Activated effector memory CD4-positive, alpha-beta T cell treated with anti-CD3 and anti-CD28 coated beads, Interleukin-2, amount 50 U/mL, for 16 hours (primary cell): ENCODE measurements around the gene PDIA2.
"Not testable (repeated sequence)": the region's sequence is repeated elsewhere in the genome, so short reads cannot be mapped to it uniquely, and the experiment has no call there.

ENCODE experiments used
- DNase-seq: peaks from one replicate; pipeline ENCODE4 v3.0.0-alpha.2; 2020

PDIA2 gene

DNA sequence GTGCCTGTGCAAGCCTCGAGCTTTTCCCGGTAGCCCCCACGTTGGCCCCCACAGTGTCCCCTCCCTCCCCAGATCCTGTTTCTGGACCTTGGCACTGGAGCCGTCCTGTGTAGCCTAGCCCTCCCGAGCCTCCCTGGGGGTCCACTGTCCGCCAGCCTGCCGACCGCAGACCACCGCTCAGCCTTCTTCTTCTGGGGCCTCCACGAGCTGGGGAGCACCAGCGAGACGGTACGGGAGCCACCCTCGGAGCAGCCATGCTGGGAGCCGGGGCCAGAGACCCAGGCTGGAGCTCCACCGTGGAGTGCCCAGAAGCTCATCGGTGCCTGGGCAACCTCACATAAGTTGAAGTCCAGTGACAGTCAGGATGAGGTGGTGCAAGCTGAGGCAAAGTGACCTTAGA is 19.0 kb upstream of the PDIA2 start:
- no peak for DNase-seq

DNA sequence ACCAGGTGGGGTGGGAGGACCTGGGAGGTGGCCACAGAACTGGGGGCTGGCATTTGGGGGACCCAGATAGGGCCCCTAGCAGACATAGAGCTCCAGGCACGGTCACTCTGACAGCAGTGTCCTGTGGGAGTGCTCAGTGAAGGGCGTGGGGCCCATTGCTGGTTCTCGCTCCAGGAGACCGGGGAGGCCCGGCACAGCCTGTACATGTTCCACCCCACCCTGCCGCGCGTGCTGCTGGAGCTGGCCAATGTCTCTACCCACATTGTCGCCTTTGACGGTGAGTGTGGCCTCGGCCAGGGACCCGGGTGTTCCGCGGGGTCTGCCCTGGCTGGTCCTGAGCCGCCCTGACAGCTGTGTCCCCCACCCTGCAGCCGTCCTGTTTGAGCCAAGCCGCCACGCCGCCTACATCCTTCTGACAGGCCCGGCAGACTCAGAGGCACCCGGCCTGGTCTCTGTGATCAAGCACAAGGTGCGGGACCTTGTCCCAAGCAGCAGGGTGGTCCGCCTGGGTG is 18.5 kb upstream of the PDIA2 start:
- DNase-seq: no peak

DNA sequence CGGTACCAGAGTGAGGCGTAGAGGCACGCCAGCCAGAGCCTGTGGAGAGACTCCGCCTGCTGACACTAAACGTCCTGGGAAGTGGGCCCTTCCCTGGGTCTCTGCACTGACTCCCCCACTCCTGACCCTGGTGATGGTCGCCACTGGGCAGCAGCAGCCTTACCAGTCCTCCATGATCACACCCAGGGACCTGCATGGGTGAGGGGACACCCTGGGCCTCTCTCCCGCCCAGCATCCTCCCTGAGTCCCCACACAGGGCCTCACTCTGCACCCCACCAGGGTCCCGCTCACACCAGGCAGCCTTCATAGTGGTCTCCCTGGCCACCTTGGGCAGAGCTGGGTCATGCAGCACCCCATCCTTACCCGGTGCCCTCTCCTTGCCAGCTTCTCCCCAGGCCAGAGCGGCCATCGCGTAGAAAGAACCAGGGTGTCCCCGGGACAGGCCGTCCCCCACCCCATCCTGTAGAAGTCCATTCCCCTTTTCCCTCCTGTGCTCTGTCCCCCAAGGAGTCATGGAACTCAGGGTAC is 17.9 kb upstream of the PDIA2 start:
- DNase-seq: no peak

DNA sequence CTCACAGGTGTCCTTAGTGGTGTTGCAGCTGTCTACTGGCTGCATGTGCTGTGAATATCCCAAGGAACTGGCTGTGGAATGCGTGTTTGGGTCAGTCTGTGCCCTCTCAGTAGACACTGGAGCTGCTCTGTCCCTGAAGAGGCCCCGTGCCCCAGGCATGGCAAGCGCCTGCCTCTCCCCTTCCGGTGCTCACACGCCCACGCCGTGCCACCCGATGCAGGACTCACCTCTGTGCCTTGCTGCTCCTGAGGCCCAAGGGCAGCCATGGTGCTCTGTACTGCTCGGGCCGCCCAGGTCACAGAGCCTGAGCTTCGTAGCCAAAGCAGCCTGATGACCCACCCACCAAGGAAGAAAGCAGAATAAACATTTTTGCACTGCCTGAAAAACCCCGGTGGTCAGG is 17.3 kb upstream of the PDIA2 start:
- DNase-seq: peak; percentile 69

DNA sequence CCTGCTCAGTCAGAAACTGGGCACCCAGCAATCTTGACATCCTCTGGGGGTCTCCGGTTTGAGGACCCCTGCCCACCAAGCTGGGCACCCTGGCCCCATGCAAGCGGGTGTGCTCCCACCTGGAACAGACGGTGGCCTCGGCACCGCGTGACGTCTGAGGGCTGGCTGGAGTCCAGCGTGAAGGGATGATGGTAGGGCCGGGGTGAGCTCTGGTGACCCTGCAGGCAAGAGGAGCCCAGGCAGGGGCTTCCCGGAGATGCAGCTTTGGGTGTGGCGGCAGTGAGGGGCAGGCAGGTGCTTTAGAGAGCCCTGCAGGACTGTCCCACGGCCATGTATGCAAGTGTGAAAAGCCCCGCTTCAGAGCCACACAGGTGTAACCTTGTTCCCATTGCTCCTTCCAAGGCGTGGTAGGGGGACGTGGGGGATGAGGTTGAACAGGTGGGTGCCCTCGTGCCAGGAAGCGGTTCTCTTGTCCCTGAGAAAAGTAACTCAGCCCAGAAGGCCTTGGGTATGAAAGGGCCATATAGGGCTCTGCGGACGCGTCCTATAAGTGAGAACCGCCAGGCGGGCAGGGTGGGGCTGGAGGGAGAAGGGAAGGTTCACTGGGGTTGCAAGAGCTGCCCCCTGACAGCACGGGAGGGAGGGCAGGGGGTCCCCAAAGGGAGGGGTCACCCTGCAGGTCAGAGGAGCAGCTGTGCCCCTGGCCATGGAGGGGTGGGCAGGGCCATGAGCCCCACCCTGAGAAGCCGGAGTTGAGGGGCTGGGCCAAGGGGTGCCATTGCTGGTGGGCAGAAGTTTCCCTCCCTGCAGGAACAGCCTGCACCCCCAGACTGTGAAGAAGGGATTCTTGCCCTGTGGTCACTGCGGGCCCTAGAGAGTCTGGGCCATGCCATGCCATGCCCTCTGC is 16.5 kb upstream of the PDIA2 start:
- DNase-seq: no peak

DNA sequence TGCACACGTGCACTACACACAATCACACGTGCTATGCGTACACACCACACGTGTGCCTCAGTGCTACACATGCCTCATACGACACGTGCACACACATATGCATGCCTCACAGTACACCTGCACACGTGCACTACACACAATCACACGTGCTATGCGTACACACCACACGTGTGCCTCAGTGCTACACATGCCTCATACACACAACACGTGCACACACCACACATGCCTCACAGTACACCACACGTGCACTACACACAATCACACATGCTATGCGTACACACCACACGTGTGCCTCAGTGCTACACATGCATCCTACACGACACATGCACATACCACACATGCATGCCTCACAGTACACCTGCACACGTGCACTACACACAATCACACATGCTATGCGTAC is 15.4 kb upstream of the PDIA2 start:
- DNase-seq: not testable (repeated sequence)

DNA sequence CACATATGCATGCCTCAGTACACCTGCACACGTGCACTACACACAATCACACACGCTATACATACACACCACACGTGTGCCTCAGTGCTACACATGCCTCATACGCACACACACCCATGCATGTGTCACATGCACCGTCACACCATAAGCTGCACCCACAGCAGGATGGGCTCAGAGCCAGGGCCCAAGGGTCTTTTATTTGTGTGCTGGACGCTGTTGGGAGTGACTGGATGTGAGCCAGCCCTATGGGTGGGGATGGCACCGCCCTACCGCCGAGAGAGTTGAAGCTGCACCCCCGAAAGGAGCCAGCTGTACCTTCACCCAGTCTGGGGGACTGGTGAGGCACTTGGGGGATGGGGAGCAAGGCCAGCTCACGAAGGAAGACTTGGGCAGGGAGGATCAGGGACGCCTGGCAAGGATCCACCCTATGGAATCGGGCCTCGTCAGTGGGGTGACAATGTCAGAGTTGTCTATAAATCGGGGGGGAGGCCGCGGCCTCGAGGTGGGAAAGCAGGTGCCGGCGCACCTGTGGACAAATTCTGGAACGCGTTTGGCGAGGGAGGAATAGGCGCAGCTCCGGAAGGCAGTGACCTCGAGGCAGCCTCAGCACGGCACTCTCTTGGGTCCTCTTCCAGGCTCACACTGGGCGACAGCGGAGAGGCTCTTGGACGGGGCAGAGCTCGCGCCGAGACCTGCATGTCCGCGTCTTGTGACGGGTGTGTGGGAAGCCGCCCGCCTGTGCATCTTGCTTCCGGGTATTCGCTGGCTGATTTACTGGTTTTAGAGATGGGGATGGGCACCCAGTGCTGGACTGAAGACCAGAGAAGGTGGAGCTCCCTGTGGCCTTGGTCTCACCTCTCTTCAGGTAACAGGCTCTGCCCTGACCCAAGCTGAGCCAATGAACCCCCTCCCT is 14.6 kb upstream of the PDIA2 start:
- no peak for DNase-seq

DNA sequence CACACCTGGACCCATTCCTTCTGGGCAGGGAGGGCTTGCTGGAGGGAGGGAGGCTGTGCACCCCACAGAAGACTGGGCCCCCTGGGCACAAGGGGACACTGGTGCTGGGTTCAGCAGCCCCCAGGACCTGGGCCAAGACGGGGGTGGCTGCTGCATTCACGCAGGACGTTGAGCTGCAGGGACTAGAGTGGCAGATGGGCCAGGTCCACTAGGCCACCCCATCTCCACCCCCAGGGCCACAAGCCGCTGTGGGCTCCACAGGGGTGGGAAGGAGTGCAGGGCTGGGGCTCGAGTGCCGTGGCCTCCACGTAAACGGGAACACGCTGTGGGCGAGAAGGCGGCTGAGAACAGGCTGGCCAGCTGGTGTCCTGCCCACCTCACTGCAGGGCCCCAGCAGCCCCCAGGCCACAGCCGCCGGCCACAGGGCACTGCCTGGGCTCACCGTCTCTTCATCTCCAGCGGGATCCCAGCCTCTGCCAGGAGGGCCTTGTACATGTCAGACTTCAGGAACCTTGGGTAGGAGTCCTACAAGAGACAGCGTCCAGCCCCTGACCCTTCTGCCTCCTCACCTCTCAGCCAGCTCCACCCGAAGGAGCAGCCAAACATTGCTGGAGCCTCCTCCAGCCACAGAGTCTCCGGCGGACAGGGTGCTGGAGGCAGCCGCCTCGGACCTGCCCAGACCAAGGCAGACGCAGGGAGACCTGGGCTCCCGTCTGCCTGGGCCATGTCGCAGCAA is 13.7 kb upstream of the PDIA2 start:
- no peak for DNase-seq

DNA sequence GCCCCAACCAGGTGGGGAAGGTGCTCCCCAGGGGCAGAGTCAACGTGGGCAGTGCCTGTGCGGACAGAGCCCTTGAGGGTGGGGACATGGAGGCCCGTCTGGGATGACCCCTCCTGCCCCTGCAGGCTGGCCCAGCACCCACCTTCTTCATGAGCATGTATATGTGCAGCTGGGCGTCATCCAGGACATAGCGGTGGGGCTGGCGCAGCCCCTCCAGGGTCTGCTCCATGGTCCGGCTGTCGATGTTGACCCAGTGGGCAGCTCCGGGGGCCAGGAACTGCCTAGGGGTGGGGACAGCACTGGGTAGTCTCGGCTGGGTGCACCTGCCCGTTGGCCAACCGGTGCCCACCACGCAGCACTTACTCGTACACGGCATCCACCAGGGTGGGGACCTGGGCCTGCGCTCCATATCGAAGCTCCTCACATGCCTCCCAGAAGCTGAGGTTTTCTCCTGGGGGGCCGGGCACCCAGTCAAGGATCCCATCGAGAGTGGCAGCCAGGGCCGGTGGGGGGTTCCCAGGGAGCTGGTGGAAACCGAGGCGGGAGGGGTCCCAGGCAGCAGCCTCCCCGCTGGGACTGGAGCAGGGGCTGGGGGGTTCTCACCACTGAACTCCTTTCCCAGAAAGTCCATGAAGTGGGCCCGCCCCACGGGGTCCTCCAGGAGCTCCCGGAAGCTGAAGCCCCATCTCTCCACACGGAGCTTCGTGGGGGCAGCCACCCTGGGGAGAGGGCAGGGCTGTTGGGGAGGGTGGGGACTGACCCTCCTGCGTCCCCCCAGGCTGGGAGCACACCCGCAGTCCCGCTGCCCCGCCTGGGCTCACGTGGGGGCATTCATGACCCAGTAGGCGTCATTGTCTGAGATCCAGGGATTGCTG is 12.3 kb upstream of the PDIA2 start:
- no peak for DNase-seq

DNA sequence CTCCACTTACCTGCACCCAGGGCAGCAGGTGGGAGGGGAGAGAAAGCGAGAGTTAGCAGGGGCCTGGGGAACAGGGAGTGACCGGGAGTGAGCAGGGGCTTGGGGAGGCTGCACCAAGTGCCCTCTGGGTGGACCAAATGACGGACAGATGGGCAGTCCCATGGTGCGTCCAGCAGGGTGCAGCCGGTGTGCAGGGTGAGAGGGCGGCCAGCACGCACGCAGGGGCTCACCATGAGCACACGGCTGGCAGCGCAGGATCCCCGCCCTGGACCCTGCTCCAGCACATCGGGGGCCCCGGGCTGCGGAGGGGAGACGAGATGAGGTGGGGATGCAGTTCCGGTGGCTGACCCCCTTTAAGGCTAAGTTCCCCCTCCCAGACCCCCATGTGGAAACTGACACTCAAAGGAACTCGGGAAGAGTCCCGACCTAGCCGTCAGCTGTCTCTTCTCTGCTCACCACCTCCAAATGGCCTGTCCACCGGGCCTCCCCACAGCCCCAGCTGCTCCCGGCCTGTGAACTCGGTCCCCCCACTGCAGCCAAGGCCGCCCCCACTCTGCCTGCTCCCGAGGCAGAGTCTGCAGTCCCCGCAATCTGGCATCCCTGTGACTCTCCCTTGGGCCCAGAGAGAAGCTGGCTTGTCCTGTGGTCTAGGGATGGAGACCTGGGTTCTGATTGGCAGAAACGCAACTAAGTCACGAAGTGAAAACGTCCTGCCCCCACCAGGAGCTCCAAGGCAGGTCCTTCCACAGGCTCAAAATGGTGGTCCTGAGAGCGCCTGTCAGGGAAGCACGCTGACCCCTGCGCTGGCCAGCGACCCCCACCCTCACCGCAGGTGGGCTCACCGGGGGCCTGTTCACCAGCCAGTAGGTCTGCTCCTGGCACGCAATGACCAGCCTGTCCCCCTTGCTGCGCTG is 10.1 kb upstream of the PDIA2 start:
- no peak for DNase-seq

DNA sequence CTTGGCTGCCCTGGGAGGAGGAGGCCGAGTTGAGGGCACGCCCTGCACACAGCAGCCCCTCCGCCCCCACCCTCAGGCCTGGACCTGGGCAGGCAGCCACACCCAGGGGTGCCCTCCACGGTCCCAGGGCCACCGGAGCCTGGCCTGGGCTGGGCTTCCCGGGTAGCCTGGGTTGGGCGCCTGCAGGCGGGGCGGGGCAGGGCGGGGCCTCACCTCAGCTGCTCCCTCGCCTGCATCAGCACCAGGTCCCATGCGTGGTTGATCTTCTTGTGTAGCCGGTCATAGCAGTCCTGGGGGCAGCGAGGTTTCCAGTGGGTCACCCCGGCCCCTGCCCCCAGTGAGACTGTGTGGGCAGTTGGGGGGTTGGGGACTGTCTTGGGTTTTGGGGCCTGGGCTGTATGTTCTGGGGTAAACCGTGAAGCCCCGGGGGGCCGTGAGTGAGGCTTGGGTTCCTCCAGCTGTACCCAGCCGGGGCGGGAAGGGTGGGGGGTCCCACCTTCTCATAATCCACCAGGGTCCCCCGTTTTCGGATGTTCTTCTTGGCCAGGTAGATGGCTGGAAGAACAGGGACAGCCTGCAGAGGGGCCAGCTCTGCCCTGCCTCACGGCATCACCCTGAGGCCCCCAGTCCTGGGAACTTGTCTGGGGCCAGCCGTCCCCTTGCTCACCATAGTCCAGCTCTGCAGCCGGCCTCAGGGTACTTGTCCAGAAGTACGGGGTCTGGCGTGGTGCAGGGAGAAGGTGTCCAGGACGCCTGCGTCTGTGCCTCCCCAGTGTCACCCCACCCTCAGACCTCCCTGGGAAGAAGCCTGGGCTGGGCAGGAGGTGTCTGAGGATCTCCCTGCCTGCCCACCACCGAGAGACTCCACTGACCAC is 9.2 kb upstream of the PDIA2 start:
- DNase-seq: no peak

DNA sequence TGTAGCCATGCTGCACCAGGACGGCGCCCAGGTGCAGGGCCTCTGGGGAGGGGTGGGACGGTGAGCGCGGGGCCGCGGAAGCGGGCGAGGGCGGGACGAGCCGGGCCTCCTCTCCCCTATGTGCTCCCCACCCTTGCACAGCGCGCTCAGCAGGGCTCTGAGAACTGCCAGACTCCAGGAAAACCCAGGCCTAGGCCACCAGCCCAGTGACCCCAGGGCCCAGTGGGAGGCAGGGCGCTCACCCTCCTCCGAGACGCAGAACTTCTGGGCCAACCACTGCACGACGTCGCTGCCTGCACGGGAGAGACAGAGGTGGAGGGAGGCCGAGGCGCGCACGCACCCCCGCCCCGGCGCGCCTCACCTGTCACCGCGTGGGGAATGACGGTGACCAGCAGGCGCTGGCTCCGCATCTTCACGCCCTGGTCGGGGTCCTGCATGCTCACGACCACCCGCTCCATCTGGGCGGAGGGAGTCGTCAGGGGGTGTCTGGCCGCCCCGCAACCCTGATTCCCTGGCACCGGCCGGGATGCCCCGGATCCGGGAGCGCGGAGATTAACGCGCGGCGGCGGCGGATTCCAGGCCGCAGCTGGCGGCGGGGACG is 7.8 kb upstream of the PDIA2 start:
- no peak for DNase-seq

DNA sequence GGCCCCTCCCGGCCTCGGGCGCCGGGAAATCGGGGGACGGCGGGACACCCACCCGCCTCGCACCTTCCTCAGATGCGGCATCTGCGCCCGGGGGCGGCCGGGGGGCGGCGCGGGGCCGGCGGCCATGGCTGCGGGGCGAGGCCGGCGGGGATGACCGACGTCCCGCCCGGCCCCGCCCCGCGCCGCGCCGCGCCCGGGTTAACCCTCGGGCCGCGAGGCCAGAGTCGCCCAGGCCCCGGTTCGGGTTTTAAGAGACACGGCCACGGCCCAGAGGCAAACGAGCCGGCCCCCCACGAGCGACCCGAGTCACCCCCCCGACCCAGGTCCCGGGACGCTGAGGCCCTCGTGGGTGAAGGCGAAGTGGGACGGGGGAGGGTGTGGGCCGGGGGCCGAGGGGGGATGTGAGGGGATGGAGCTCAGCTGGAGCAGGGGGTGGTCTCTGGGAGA is 7.2 kb upstream of the PDIA2 start, which contains the start of gene RGS11:
Gene RGS11 (minus strand): TSS at position 159 of the 447 bp plus-strand sequence. CDS start 33 bp downstream, at position 126.
- DNase-seq: no peak

DNA sequence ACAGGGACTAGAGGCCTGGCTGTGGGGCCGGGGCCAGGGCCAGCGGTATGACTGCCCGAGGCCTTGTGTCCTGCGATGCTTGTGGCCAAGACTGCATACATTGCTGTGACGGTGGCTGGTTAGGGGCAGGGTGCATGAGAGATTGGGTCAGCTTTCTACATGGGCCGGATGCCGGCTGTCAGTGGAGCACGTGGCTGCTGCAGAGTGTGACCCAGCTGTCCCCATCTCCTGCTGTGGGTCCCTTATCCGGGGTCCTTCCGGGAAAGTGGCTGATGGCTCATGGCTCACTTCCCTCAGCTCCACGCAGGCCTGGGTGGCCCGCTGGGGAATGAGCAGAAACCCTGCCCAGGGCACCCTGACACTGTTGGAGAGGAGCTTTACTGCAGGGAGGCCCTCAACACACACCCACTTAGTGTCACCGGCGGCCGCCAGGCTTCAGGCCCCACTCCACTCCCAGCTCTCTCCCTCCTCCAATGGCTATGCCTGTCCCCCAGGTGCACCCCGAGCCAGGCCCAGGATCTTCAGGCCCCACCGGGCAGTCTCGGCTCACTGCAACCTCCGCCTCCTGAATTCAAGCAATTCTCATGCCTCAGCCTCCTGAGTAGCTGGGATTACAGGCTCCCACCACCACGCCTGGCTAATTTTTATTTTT is 6.4 kb upstream of the PDIA2 start:
- DNase-seq: no peak

DNA sequence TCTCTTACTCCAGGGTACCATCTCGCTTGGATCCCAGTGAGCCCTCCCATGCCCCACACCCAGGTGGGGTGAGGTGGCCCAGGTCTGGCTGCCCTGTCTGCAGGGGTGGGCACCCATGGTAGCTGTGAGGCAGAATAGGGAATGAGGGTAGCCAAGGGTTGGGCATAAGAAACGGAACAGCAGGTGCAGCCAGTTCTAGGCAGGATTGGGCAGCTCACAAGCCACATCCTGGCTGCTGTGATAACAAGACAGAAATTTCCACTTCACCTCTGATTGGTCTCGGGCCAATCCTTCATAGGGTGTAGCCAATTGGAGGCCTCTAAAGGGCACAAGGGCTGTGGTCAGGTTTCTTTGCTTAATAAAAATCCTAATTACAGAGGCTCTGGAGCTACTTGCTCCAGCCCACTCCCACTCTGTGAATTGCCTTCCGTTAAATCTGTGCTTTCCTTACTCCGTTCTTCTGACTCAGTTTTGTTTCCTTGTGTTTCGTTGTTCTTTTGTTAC is 4.0 kb upstream of the PDIA2 start:
- peak; percentile 68 for DNase-seq

DNA sequence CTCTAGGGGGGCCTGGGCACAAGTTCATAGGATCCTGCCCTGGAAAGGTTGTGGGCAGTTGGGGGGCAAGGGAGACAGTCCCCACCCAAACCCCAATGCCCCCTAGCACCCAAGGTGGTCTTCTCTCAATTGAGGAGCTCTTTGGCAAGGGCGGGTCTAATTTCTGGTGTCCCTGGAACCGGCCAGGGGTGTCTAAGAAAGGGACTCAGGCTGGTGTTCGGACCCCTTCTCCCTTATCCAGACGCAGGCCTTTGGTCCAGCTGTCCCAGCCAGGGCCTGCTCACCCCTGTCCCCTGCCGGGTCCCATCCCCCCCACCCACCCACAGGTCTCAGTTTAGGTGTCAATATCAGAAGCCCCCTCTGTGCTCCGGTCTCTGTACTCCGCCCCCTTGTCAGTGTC is 3.4 kb upstream of the PDIA2 start:
- no peak for DNase-seq

DNA sequence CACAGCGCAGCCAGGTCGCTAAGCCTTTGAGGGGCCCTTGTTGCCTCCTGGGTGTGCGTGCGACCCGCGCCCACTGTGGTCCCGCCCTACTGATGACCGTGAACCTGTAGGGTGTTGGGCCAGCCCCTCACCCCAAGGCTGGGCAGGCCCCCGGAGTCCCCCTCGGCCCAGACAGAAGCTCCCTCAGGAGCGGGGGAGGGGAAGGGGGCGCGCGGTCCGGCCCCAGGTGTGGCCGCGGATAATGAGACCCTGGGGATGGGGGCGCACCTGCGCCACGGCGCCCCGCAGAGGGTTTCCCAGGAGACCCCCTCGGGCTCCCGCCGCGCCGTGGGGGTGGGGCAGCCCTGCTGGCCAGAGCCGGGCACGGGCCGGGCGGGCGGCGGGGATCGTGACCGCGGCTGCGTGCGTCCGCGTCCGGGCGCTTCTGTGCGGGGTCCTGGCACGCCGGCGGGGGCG is 2.9 kb upstream of the PDIA2 start:
- DNase-seq: no peak

DNA sequence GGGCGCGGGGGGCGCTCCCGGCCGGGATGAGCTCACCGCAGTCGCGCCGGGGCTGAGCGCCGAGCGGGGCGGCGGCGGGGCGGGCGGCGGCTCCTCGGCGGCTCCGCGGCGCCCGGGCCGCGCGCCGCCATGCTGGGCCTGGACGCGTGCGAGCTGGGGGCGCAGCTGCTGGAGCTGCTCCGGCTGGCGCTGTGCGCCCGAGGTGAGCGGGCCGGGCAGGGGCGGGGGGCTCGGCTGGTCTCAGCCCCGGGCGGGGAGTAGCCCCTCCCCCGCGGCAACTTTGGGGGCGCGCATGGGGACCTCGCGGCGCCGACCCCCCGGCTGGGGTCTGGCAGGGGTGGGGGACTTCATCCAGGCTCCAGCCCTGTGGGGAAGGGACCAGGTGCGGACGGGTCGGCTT is 2.4 kb upstream of the PDIA2 start, which contains the start of gene ARHGDIG:
Gene ARHGDIG (plus strand): TSS at position 40 of the 400 bp plus-strand sequence. CDS start 90 bp downstream, at position 130.
- no peak for DNase-seq
